Measurements from ENCODE around the gene RAI1.

DNA sequence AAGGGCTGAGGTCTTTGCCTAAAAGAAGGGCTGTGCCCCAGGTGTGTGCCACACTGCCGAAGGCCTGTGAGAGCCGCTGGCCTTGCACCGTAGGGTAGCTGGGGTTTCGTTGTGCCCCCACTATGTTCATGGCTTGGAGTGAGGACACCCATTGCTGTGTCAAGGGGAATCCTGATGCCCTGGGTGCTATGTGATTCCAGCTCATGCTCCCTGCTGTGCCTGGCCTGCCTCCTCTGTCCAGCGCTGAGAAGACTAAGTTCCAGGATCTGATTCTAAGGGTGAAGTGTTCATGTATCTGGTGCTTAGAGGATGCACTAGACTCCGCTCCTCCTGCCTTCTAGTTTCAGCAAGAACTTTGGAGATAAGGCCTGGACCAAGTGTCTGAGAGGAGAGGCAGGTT, 108.2 kb downstream of the RAI1 start:
- TF ChIP-seq POLR2A (IDR thresholded peaks at IDR 0.05; ENCODE audit: low read depth, low read length) (no peak), POLR2AphosphoS5 (IDR thresholded peaks at IDR 0.05; ENCODE audit: low read depth, low read length) (no peak), TAF1 (IDR thresholded peaks at IDR 0.05; ENCODE audit: borderline replicate concordance, low read depth, low read length) (no peak)
